ENCODE data around the gene EEF1A2.
A peak's percentile ranks its signal among the peaks of the same experiment; 100 is the strongest.

EEF1A2 gene

DNA sequence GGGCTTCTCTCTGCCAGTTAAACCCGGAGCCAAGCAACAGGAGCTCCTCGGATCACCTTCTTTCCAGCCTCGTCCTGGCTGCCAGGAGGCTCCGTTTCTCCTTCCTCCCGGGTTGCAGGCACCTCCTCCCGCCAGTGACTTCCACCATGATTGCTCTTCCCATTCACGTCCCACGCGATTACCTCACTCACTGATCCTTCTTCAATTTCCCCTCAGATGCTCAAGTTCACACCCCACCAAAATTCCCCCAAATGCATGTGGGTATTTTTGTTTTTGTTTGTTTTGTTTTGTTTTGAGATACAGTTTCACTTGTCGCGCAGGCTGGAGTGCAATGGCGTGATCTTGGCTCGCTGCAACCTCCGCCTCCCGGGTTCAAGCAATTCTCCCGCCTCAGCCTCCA, 51.6 kb downstream of the EEF1A2 start:
- no peak for DNase-seq

DNA sequence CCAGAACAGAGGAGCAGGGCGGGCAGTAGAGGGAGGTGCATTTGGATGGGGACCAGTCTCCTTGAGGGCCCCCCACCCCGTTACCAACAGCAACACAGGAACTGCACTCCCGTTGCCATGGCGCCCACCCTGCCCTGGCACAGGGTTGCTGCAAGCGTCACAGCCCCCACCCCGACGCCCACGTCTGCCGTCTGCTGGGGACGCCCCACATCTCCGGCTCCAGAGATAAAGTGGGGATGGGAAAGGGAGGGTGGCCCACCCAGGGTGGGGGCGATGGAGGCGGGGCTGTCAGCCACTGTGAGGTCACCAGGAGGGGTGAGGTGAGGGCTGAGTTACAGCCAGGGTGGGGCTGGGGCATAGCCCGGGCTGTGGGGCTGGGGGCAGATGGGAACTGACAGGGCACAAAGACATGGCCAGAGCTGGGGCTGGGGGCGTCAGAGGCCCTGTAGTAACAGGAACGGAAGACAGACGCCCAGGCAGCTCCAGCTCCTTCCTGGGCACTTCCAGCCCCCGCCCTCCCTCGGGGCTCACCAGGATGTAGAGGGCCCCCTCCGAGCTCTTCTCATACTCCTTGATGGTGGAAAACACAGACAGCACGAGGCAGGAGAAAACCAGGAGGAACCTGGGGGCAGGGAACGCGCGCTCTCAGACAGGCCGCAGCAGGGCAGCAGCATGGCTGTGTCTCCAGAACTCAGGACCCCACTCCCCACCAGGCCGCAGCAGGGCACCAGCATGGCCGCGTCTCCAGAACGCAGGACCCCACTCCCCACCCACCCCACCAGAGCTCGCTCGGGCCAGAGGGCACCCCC, 52.5 kb downstream of the EEF1A2 start:
- peak; percentile 39 for DNase-seq

DNA sequence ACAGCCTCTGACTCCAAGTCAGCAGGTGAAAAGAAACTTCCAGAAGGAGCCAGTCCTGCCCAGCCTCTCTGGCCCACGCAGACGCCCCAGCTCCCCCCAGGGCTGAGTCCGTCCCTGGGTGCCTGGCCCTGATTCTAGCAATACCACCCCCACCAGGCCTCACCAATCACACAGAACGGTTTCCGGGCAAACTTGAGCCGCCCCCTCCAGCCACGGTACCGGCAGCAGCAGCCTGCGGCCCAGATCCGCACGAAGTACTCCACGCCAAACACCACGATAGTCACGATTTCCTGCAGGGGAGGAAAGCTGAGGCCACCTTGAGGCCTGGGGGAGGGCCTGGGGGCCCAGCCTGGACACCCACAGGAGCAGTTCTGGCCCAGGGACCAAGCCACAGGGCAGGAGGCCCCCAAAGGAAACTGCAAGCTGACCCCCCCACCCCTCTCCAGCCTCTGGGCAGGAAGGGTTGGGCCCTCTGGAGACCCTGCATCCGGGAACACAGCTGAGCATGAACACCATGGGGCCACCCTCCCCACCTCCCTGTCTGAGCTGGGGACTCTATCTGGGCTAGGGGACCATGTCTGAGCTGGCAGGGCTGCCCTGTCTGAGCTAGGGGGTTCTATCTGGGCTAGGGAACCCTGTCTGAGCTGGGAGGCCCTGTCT, 53.7 kb downstream of the EEF1A2 start:
- DNase-seq = no peak

DNA sequence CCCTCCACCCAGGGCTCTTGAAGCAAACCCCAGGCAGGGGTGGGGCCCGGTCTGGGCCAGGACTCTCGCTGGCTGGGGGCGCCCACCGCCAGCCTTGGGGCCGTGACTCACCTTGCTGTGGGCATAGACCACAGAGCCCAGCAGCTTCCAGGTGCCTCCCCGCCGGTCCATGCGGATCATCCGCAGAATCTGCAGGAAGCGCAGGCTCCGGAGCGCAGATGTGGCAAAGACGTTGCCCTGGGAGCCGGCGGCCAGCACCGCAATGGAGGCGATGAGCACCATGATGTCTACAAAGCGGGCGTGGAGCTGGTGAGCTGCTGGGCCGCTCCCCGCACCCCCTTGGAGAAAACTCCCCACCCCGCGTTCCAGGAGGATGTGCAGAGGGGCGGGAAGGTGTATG, 54.3 kb downstream of the EEF1A2 start:
- no peak for DNase-seq

DNA sequence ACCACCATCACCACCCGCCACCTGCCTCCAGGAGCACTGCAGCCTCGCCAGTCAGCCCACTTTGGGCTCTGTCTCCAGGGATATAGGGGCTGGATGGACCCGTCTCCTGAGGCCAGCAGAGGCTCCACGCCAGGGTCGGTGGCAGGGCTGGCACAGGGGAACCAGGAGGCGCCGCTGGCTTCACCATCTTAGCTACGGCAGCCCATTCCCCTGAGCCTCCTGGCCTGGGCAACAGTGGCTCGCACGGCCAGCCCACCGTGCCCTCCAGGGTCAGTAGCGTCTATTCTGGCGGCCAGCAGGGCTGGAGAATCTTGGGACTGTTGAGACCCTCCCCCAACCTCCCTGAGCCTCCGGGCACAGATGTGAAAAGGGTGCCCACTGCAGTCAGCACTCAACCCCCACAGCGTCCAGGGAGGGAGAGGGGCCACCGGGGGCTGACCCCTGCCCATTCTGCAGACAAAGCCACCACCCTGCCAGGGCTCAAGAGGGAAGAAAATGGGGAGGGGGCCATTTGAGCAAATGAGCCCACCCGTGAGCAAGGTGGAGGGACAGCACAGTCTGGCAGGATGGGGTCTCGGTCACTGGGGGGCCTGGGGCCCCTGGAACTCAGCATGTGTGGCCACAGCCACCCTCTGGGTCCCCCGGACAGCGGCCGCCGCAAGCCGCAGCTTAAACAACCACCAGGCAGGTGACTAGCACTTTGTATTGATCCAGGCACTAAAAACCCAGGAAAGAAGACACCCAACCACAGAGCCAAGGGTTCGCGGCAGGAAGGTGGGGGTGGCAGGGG, 55.1 kb downstream of the EEF1A2 start:
- DNase-seq = no peak

DNA sequence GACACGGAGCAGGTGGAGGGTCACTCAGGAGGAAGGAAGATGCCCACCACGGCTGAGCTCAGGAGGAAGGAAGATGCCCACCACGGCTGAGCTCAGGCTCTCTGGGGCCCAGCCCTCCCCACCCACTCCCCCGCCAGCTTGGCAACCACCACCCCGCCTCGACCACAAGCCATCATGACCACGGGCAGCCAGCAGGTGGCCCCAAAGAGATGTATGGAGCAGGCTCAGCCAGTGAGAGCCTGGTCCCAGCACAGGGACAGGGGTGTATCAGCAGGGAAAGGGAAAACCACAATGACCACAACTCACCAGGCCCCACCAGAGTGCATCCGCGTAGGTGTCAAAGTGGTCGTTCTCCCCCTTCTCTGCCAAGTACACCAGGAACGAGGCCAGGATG, 56.8 kb downstream of the EEF1A2 start:
- DNase-seq = peak; percentile 65

DNA sequence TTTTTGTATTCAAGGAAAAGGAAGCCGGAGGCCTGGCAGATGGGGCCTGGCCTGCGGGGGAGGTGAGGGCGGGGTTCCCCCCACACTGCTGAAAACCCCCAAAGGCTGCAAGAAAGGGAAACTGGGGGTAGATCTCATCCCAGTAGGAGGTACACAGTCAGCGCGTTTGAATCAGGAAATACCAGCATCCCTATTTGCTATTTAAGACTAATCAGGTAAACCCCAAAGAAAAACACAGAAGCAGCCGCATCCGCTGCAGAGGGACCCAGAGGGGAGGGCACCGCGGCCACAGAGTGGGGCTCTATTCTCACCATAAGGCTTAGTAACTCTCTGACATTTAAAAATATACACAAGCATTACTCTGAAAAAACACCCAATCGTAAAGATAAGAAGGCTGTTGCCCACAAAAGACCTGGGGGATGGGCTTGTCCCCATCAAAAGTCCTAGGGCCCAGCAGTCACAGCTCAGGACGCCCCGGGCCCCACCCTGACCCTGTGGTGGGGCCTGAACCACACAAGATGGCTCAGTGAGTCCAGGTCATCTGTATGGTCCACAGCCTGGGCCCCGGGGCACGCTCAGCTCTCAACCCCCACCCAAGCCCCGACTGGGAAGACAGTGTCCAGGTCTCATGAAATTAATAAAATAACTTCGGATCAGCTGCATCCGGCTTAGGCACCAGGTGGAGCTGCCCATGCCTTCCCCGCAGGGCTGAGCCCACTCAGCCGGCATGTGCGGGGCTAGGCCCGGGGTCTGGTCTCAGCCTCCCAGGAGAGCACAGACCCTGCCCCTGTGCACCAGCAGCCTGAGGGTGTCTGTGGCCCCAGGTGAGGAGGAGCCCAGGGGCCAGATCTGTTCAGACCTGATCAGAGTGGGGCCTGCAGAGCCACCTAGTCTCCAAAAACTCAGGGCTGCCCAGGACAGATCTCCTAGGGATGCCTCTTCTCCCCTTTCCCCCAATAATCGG, 57.5 kb downstream of the EEF1A2 start:
- DNase-seq = no peak

DNA sequence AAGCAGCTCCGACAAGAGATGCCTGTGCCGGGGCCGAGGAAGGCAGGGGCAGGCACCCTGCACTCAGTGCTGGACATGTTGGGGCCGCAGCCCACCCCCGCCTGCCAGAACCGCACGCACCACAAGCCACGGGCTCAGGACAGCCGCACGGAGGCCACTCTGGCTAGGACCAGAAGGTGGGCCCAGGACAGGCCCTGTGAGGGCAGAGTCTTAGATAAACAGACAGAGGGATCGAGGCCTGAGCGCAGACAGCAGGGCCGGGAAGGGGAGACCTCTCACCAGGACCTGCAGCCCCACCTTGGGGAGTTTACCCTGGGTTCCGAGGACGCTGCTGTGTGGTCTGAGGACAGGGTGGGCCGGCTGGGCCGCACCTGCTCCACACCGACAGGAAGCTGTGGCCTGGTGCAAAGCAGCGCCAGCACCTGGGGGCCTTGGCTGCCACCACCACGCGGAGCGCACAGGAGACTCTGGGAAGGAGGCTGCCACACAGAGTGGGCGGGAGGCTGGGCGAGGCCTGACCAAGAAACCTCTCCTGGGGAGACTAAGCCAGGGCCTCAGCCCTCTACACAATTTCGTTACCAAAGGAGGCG, 58.4 kb downstream of the EEF1A2 start:
- no peak for DNase-seq

DNA sequence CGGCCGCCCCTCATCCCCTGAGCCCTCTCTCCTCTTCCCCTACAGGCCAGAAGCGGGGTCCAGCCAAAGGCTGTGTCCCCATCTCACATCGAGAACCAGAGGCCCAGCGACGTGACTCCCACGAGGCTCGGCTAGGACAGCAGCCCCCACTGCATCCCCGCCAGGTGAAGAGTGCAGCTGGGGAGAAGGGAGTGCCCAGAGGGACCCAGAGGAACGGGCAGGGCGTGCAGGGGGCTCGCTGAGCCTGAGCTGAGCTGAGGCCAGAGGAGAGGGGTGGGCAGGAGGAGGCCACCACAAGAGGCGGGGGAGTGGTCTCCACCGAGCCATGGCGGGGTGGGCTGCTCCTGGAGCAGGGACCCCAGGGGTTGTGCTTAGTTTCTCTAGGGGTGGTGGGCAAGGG, 59.0 kb downstream of the EEF1A2 start:
- DNase-seq = no peak

DNA sequence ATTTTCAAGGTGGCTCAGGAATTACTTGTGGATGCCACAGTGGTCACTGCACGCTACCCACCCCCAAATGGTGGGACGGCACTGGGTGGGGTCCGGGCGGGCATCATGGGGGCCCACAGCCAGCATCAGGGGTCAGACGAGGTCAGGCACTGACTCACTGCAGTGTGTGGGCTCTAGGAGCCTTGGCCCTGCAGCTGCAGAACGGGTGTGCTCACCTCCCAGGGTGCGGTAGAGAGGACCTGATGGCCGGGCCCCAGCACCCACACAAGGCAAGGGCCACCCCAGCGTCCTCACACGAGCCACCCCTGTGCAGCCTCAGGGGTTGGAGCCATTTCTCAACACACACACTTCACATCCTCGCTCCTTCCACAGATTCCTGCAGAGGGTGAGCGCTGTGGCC, 60.8 kb downstream of the EEF1A2 start:
- no peak for DNase-seq

All from NCI-H1436 (cell line).